Fibroblast of peridontal ligament (primary cell): ENCODE data around the gene PAMR1.
A peak's percentile ranks its signal among the peaks of the same experiment; 100 is the strongest.
"Not testable (repeated sequence)": the region's sequence is repeated elsewhere in the genome, so short reads cannot be mapped to it uniquely, and the experiment has no call there.

Experiments used
- DNase-seq: peaks from one replicate; pipeline ENCODE4 v3.0.0-alpha.2; 2010; ENCODE audit errors: extremely low read depth

PAMR1 gene

DNA sequence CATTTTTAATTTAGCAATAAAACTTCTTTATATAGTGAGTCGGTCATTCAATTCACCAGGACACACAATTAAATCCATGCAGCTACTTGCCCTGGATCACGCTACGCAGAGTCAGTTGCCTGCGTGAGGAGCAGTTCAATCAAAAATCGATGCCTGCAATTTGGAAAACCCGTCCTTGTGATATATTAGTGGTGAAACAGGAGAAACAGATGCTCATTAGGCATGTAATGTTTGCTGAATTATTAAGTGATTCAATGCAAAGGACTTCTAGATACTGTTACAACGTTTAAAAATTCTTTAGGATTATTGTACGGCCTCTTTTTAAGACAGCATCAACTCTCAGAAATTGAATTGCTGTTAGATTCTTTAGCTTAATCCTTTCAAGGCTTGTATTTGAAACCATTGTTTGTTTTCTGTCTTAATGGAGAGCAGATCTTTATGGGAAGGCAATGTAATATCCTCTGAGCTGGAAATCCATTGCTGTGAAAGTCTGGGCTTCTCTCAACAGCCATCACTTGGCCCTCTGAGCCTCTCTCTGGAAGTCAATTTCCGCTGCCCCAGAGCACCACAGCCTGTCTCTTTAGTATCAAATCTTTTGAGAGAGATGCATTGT is 20.1 kb upstream of the PAMR1 start:
- DNase-seq, result no peak

DNA sequence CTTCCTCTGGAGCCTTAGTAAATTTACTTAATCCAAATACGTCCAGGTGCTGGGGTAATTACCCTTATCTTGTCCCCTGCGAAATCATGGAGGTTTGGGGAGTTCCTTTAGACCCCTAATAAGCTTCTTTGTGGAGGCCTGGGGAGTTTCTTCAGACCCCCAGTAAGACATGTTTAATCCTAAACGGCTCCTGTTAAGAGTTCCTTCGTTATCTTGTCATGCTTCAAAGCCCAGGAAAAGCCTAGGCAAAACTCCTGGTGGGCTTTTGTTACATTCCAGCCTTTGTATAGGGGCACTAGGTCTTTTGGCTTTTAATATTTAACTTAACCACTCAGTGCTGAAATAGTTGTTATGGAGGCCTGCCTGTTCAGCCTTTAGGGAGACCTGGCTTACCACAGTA is 18.1 kb upstream of the PAMR1 start:
- no peak for DNase-seq

DNA sequence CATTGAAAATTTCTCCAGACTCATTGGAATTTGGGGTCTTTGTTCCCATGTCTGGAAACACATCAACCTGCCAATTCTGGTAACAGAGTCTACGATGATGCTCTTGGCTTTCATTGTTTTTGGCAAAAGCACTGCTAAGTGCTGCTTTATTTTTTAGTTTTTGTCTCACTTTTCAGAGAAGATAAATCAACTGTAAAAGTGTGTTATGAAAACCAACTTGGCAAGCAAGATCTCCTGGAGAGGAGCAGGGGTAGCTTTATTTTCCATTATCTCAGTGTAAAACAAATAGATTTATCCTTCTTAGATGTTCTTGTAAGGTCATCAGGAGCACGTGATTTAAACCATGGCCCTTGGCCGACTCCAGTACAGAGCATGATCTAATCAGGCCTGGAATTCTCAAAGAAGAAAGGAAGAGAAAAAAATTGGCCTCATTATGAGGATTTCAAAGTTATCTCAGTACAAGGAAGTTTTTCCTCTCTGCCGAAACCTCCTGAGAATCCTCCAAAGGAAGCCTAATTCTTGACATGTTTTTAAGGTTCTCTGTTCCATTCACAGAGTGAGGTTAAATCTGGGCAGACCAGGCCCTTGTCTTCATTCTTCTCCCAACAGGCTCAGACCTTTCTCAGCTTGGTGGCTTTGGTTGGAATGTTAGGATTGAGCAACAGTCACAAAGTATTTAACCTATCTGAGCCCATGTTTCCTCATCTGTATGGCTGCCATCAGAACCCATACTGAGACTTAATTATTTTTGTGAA is 16.4 kb upstream of the PAMR1 start:
- DNase-seq, result peak; percentile 94

GRCh38 chr11:35540526-35540925 is 15.1 kb upstream of the PAMR1 start:
- peak; percentile 53 for DNase-seq

DNA sequence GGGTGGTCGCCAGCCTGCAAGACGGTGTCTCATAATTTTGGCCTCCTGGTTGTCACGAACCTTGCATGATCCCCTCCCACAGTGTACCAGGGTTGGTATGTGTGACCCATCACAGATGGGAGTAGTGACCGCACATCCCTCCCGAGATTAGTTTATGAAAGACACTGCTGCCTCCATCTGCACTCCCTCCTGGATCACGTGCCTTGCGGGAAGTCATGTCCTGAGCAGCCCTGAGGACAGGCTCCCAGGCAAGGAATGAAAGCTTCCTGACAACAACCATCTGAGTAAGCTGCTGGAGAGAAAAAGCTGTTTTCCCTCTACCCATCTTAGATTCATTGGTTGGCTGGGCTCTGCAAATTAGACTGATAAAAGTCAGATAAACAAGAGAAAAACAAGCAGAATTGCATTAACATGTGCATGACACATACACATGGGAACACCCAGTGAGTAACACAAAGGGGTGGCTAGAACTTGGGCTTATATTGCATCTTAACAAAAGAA is 14.4 kb upstream of the PAMR1 start:
- DNase-seq, result peak; percentile 56

- DNase-seq, result no peak
These were observed 13.8 kb upstream of the PAMR1 start for GRCh38 chr11:35539256-35539655.

DNA sequence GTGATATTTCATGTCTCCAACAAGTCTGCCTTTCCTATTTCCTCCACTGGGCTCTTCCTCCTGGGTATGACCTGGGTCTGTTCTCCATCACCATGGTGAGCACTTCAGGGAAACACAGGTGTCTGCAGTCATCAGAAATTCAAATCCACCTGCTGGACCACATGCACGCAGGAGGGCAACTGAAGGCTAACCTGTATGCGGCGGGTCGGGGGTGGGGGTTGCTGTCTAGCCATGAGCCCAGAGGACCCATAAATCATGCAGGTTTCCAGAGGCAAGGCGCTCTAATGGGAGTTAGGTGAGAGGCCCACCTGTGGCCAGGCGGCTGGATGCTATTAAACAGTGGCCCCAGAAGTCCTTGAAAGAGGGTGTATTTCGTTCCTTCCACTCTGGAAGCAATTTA is 11.1 kb upstream of the PAMR1 start:
- DNase-seq, result no peak

DNA sequence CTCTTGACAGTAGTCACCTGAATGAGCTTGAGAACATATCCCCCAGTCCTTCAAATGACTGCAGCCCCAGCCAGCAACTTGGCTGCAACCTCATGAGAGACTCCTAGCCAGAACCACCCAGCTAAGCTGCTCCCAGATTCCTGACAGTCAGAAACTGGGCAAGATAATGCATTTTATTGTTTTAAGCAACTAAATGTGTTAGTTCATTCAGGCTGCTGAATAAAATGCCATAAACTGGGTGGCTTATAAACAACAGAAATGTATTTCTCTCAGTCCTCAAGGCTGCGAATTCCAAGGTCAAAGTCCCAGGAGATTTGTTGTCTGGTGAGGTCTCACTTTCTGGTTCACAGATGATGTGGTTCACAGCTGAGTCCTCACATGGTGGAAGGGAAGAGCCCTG is 5.8 kb upstream of the PAMR1 start:
- peak; percentile 60 for DNase-seq

- DNase-seq, result peak; percentile 90
These were observed 4.6 kb upstream of the PAMR1 start for GRCh38 chr11:35529971-35530495.

DNA sequence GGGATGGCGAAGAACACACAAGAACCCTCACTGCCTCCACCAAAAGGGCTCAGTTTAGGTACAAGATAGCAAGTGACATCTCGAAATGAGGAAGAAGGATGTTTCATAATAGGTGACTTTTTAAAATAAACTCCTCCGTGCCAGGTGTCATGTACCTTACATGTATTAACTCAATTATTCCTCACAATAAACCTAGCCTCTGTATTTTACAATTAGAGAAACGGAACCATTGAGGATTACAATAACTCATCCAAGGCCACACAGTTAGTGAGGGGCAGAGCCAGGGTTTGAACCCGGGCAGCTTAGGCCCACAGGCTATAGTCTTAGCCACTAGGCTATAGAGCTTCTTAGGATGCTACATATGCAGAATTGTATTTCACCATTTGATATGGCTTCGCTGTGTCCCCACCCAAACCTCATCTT is 965 bp upstream of the PAMR1 start:
- DNase-seq, result no peak

GRCh38 chr11:35524780-35525179 is 636 bp downstream of the PAMR1 start:
- peak; percentile 66 for DNase-seq

GRCh38 chr11:35523861-35524260 is 1.6 kb downstream of the PAMR1 start:
- DNase-seq, result no peak

DNA sequence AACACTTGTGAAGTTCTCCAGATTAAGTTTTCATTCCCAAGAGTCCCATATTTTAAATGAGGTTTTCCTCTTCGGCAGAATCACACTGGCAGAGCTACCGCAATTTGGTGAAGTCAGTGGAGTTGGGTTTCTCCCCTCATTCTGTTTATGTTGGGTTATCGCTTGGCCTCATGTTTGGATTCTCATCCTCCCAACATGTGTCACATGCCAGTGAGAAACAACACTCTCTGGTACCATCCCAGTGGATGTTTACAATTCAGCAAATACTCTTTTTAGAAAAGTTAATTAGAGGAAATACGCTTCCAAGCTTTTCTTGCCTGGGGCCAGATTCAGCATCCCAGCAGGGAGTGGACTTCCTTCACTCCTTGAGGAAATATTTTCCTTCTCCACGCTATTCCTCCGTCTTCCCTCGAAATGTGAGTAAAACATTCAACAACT is 2.1 kb downstream of the PAMR1 start:
- peak; percentile 95 for DNase-seq

- not testable (repeated sequence) for DNase-seq
These were observed 3.3 kb downstream of the PAMR1 start for GRCh38 chr11:35522091-35522490.

DNA sequence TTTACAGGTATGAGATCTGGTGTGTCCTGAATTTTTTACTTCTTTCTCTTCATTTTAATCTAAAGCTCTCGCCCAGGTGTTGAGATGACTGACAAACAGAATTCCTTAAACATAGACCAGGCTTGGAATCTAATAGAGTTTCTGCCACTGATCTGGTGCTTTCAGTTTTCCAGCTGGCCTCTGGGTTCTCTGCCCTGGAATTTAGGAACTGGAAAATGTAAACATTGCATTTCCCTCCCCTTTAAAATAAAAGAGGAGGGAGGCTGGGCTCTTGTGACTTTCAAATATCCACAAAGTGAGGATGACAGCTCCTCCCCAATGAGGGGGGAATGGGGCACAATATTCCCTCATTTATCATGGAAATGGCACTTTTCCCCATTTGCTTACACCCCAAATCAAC is 5.0 kb downstream of the PAMR1 start:
- DNase-seq, result no peak

DNA sequence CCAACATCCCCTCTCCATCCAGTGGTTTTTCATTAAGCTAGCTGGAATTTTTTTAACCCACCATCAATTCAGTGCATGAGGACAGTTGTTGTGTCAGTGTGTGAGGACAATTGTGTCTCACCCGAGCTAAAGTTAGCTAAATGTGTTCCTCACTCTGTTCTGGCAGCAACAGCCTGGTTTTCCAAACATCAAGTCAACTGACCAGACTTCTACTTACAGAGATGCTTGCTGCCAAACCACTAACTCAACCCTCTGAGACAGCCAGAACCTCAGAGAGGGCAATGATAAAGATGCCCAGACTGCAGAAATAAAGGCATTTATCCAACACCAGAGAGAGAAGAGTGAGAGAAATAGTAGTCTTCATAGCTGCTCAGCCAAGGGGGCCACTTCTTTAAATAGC is 6.7 kb downstream of the PAMR1 start:
- peak; percentile 81 for DNase-seq

GRCh38 chr11:35517481-35517880 is 7.9 kb downstream of the PAMR1 start:
- DNase-seq, result no peak

DNA sequence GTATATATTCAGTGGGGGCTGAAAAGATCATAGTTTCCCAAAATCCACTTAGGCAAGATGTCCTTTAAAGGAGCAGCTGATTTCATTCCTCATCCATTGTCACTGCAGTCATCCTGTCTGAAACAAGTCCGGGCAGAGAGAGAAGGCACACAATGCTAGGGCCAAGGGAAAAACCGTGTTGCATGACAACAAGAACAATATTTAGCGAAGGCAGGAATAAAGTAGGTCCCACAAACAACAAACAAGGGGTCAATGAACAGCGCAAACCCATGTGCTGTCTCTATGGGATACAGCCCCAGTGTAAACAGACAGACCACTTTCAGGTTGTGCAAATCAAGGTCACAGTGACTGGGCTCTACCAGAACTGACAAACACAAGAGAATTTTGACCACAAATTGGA is 9.0 kb downstream of the PAMR1 start:
- DNase-seq, result no peak

DNA sequence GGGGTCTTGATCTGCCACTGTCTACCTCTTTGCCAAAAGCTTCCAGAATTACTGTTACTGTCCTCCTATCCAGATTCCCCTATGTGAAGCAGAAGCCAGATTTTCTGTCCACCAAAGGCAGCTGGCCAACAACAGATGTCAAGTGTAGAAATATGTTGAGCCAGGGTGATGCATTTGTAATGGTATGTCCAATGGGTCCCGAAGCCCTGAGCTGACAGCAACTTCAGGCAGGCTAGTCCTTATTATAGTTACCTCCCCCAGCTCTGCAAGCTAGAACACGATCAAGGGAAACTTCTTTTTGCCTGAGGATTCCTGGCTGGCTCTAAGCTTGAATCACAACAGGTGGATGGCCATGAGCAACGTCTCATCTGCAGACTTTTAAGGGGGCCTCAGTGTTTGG is 10.2 kb downstream of the PAMR1 start:
- DNase-seq, result peak; percentile 82

DNA sequence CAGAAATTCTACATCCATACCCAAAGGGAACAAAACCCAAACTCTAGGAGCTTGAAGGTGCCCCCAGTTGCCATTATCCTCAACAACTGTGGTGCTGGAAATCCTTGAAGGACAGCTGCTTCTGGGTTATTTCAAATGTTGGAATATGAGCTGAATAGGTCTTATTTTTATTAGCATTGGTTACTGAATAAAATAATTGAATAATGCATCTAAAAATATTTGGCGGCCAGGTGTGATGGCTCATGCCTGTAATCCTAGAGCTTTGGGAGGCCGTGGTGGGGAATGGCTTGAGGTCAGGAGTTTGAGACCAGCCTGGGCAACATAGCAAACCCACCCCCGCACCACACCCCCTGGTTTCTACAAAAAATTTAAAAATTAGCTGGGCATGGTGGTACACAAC is 10.9 kb downstream of the PAMR1 start:
- DNase-seq, result no peak

DNA sequence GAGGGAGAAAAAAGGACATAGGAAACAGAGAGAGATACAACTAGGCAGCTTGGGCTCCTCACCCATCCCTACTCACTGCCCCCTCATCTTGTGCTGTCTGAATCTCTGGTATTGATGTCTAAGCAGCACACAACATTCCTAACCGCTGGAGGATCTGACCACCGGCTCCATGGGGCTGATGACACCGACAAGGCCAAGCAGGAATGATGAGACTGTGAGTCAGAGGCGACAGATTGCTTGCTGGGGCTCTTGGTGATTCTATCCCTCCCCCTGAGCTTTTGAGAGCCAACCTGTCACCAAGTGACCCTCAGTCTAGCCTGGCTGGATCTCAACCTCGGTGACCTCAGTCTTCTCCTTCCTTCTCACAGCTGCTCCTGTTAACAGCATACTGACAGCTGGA is 13.8 kb downstream of the PAMR1 start:
- DNase-seq, result peak; percentile 54

- no peak for DNase-seq
These were observed 17.7 kb downstream of the PAMR1 start for GRCh38 chr11:35507688-35508087.

GRCh38 chr11:35501776-35502175 is 23.6 kb downstream of the PAMR1 start:
- no peak for DNase-seq
